SK-N-SH treated with all-trans-retinoic acid at 6 μM for 48 hours (cell line): Measurements from ENCODE around the gene ZBTB16.

Experiments
- ATAC-seq: fragments of 200-7000 bp; cut with Tn5 transposase; 3 replicates; pipeline ENCODE4 v1.9.1; 2020; ENCODE audit warnings: mild to moderate bottlenecking, moderate library complexity
- ARNTL ChIP-seq: fragments of 450-650 bp; formaldehyde crosslinking; IDR thresholded peaks from 2 replicates; pipeline ENCODE4 v1.5.0; 2020; ENCODE audit warnings: low read depth, mild to moderate bottlenecking, moderate library complexity, borderline replicate concordance
- BACH2 ChIP-seq: fragments of 250-450 bp; sonication (Bioruptor Pico); IDR thresholded peaks from 2 replicates; pipeline ENCODE4 v1.9.0; 2021; ENCODE audit warnings: mild to moderate bottlenecking, borderline replicate concordance
- CSDC2 ChIP-seq: fragments of 250-450 bp; sonication (Bioruptor Pico); IDR thresholded peaks from 2 replicates; pipeline ENCODE4 v1.5.0; 2020; ENCODE audit warnings: mild to moderate bottlenecking, moderate library complexity
- CSRNP3 ChIP-seq: fragments of 250-450 bp; sonication (Bioruptor Pico); IDR thresholded peaks from 2 replicates; pipeline ENCODE4 v1.5.1; 2021; ENCODE audit warnings: mild to moderate bottlenecking, moderate library complexity
- ESRRG ChIP-seq: fragments of 250-450 bp; sonication (Bioruptor Pico); IDR thresholded peaks from 2 replicates; pipeline ENCODE4 v1.6.1; 2021; ENCODE audit warnings: mild to moderate bottlenecking
- GLIS3 ChIP-seq: fragments of 250-450 bp; sonication (Bioruptor Pico); IDR thresholded peaks from 2 replicates; pipeline ENCODE4 v1.5.0; 2020; ENCODE audit warnings: mild to moderate bottlenecking, moderate library complexity
- ISL1 ChIP-seq: fragments of 250-450 bp; sonication (Bioruptor Pico); IDR thresholded peaks from 2 replicates; pipeline ENCODE4 v2.1.2; 2022; ENCODE audit warnings: mild to moderate bottlenecking, moderate library complexity
- PATZ1 ChIP-seq: fragments of 250-450 bp; sonication (Bioruptor Pico); IDR thresholded peaks from 2 replicates; pipeline ENCODE4 v1.8.0; 2020; ENCODE audit warnings: mild to moderate bottlenecking, moderate library complexity, borderline replicate concordance
- POU6F1 ChIP-seq: fragments of 250-450 bp; sonication (Bioruptor Pico); IDR thresholded peaks from 2 replicates; pipeline ENCODE4 v1.8.0; 2021; ENCODE audit warnings: low read depth, mild to moderate bottlenecking, moderate library complexity, borderline replicate concordance
- PPARA ChIP-seq: fragments of 250-450 bp; sonication (Bioruptor Pico); IDR thresholded peaks from 2 replicates; pipeline ENCODE4 v1.5.0; 2020; ENCODE audit warnings: mild to moderate bottlenecking, borderline replicate concordance
- RARB ChIP-seq: fragments of 250-450 bp; sonication (Bioruptor Pico); IDR thresholded peaks from 2 replicates; pipeline ENCODE4 v1.8.0; 2021; ENCODE audit warnings: mild to moderate bottlenecking, moderate library complexity
- TCF4 ChIP-seq: fragments of 250-450 bp; sonication (Bioruptor Pico); IDR thresholded peaks from 2 replicates; pipeline ENCODE4 v1.8.0; 2021; ENCODE audit warnings: mild to moderate bottlenecking, moderate library complexity, borderline replicate concordance
- TOX ChIP-seq: fragments of 250-450 bp; sonication (Bioruptor Pico); IDR thresholded peaks from 2 replicates; pipeline ENCODE4 v1.8.0; 2021; ENCODE audit warnings: mild to moderate bottlenecking, moderate library complexity, borderline replicate concordance
- TSHZ2 ChIP-seq: fragments of 250-450 bp; sonication (Bioruptor Pico); IDR thresholded peaks from 2 replicates; pipeline ENCODE4 v1.5.0; 2020; ENCODE audit warnings: mild to moderate bottlenecking, moderate library complexity
- ZFP3 ChIP-seq: fragments of 250-450 bp; sonication (Bioruptor Pico); IDR thresholded peaks from 2 replicates; pipeline ENCODE4 v1.5.0; 2020; ENCODE audit warnings: mild to moderate bottlenecking, moderate library complexity
- ZFP30 ChIP-seq: fragments of 450-650 bp; formaldehyde crosslinking; IDR thresholded peaks from 2 replicates; pipeline ENCODE4 v1.5.0; 2022; ENCODE audit warnings: mild to moderate bottlenecking, moderate library complexity
- ZNF565 ChIP-seq: fragments of 450-650 bp; formaldehyde crosslinking; conservative IDR thresholded peaks from 2 replicates; pipeline ENCODE4 v1.5.0; 2020; ENCODE audit warnings: low read depth, mild to moderate bottlenecking, moderate library complexity
- ZNF70 ChIP-seq: fragments of 450-650 bp; formaldehyde crosslinking; IDR thresholded peaks from 2 replicates; pipeline ENCODE4 v1.5.0; 2020; ENCODE audit warnings: mild to moderate bottlenecking, moderate library complexity
- ZNF8 ChIP-seq: fragments of 450-650 bp; formaldehyde crosslinking; IDR thresholded peaks from 2 replicates; pipeline ENCODE4 v1.5.0; 2020; ENCODE audit warnings: mild to moderate bottlenecking, moderate library complexity

ZBTB16 gene

GRCh38 chr11:114270531-114271270 is 211.2 kb downstream of the ZBTB16 start (continued):
- TF ChIP-seq CSRNP3 (no peak), ZNF565 (CRISPR knock-in tag) (no peak), PATZ1 (CRISPR knock-in tag) (no peak), ZNF8 (CRISPR knock-in tag) (no peak), ZFP30 (CRISPR knock-in tag) (no peak), POU6F1 (CRISPR knock-in tag) (no peak)

- TF ChIP-seq ZFP30 (CRISPR knock-in tag) (no peak), BACH2 (CRISPR knock-in tag) (no peak), TCF4 (CRISPR knock-in tag) (no peak), CSDC2 (CRISPR knock-in tag) (no peak), RARB (CRISPR knock-in tag) (no peak), ARNTL (CRISPR knock-in tag) (no peak), ZNF565 (CRISPR knock-in tag) (no peak), ESRRG (CRISPR knock-in tag) (no peak), ZNF8 (CRISPR knock-in tag) (no peak), ZNF70 (no peak), GLIS3 (CRISPR knock-in tag) (no peak), TSHZ2 (CRISPR knock-in tag) (no peak), ISL1 (CRISPR knock-in tag) (no peak)
- no peak for ATAC-seq
Observed at GRCh38 chr11:114271316-114271715, 211.8 kb downstream of the ZBTB16 start.

- no peak for TF ChIP-seq ARNTL (CRISPR knock-in tag)
- TF ChIP-seq, all 23 proteins: peak for 0
- no peak for ATAC-seq
Observed at GRCh38 chr11:114272311-114272710, 212.8 kb downstream of the ZBTB16 start.

- no peak for ATAC-seq
- TF ChIP-seq TOX (CRISPR knock-in tag) = no peak
- TF ChIP-seq RARB (CRISPR knock-in tag) = no peak
- no peak for TF ChIP-seq PPARA (CRISPR knock-in tag)
- TF ChIP-seq POU6F1 (CRISPR knock-in tag) = no peak
- TF ChIP-seq ZFP3 (CRISPR knock-in tag) = no peak
- no peak for TF ChIP-seq ZNF8 (CRISPR knock-in tag)
- TF ChIP-seq CSRNP3 = no peak
- no peak for TF ChIP-seq PATZ1 (CRISPR knock-in tag)
- TF ChIP-seq ESRRG (CRISPR knock-in tag) = no peak
- no peak for TF ChIP-seq ISL1 (CRISPR knock-in tag)
- TF ChIP-seq CSDC2 (CRISPR knock-in tag) = no peak
Observed at GRCh38 chr11:114273071-114273470, 213.6 kb downstream of the ZBTB16 start.
